Skeletal muscle satellite cell (primary cell): ENCODE results near the gene FCHSD2.

Source experiments
- H3K27me3 ChIP-seq: 2 replicates; pipeline ENCODE4 v1.7.0; 2013; ENCODE audit warnings: low read length; ENCODE audit not compliant: control insufficient read depth, insufficient read depth
- H3K36me3 ChIP-seq: 2 replicates; pipeline ENCODE4 v1.7.0; 2013; ENCODE audit warnings: mild to moderate bottlenecking, control low read depth, low read length; ENCODE audit not compliant: insufficient read depth
- H3K4me1 ChIP-seq: 2 replicates; pipeline ENCODE4 v1.7.0; 2013; ENCODE audit warnings: low read length; ENCODE audit not compliant: control insufficient read depth, insufficient read depth
- H3K4me2 ChIP-seq: 2 replicates; pipeline ENCODE4 v1.7.0; 2013; ENCODE audit warnings: mild to moderate bottlenecking, low read length
- H3K4me3 ChIP-seq: 2 replicates; pipeline ENCODE4 v1.7.0; 2013; ENCODE audit warnings: low read length
- H3K9ac ChIP-seq: 2 replicates; pipeline ENCODE4 v1.7.0; 2013; ENCODE audit warnings: mild to moderate bottlenecking, low read depth, low read length, moderate library complexity
- H3K9me3 ChIP-seq: replicated peaks from 2 replicates; pipeline ENCODE4 v1.7.0; 2013; ENCODE audit warnings: mild to moderate bottlenecking, control low read depth, low read length

FCHSD2 gene

GRCh38 chr11:72971192-72971967 is 170.7 kb downstream of the FCHSD2 start:
- Histone ChIP-seq H3K36me3 (no peaks in the 10 kb centered on the region), H3K9ac (no peak overlapping the region), H3K4me3 (no peak overlapping the region), H3K27me3 (no peaks in the 10 kb centered on the region), H3K4me2 (no peak overlapping the region), H3K4me1 (peaks cover 69% of the 10 kb centered on the region), H3K9me3 (no peaks in the 10 kb centered on the region)

- Histone ChIP-seq H3K9ac (peak overlapping the region; percentile 58), H3K27me3 (no peaks in the 10 kb centered on the region), H3K4me1 (peaks cover 64% of the 10 kb centered on the region), H3K9me3 (no peaks in the 10 kb centered on the region), H3K4me3 (no peak overlapping the region), H3K36me3 (no peaks in the 10 kb centered on the region), H3K4me2 (peak overlapping the region; percentile 27)
These were observed 171.5 kb downstream of the FCHSD2 start for GRCh38 chr11:72970557-72971118.

- Histone ChIP-seq H3K4me2 (peak overlapping the region; percentile 27), H3K36me3 (no peaks in the 10 kb centered on the region), H3K9ac (peak overlapping the region; percentile 58), H3K27me3 (no peaks in the 10 kb centered on the region), H3K4me1 (peaks cover 57% of the 10 kb centered on the region), H3K4me3 (no peak overlapping the region), H3K9me3 (no peaks in the 10 kb centered on the region)
These were observed 172.2 kb downstream of the FCHSD2 start for GRCh38 chr11:72969894-72970335.

- Histone ChIP-seq H3K9me3 (no peaks in the 10 kb centered on the region), H3K4me3 (no peak overlapping the region)
These were observed 173.7 kb downstream of the FCHSD2 start for GRCh38 chr11:72968390-72968789.

GRCh38 chr11:72965672-72966071 is 176.4 kb downstream of the FCHSD2 start:
- Histone ChIP-seq H3K36me3 (no peaks in the 10 kb centered on the region), H3K27me3 (no peaks in the 10 kb centered on the region), H3K4me2 (no peak overlapping the region), H3K9me3 (no peaks in the 10 kb centered on the region), H3K4me1 (peaks cover 18% of the 10 kb centered on the region), H3K9ac (no peak overlapping the region), H3K4me3 (no peak overlapping the region)

More at GRCh38 chr11:72968390-72968789, 173.7 kb downstream of the FCHSD2 start:
- H3K4me1 ChIP-seq: peaks cover 42% of the 10 kb centered on the region
- no peaks in the 10 kb centered on the region for H3K36me3 ChIP-seq
- no peak overlapping the region for H3K4me2 ChIP-seq
- no peaks in the 10 kb centered on the region for H3K27me3 ChIP-seq
- H3K9ac ChIP-seq: no peak overlapping the region

- Histone ChIP-seq H3K4me1 (no peaks in the 10 kb centered on the region), H3K4me3 (no peak overlapping the region), H3K27me3 (no peaks in the 10 kb centered on the region), H3K9me3 (no peaks in the 10 kb centered on the region), H3K36me3 (no peaks in the 10 kb centered on the region), H3K4me2 (no peak overlapping the region), H3K9ac (no peak overlapping the region)
These were observed 179.4 kb downstream of the FCHSD2 start for GRCh38 chr11:72962717-72963116.

GRCh38 chr11:72962084-72962483 is 180.0 kb downstream of the FCHSD2 start:
- Histone ChIP-seq H3K9ac (no peak overlapping the region), H3K36me3 (no peaks in the 10 kb centered on the region), H3K4me1 (no peaks in the 10 kb centered on the region), H3K4me3 (no peak overlapping the region), H3K27me3 (no peaks in the 10 kb centered on the region), H3K4me2 (no peak overlapping the region), H3K9me3 (no peaks in the 10 kb centered on the region)

GRCh38 chr11:72959998-72960731 is 182.0 kb downstream of the FCHSD2 start:
- Histone ChIP-seq H3K9me3 (no peaks in the 10 kb centered on the region), H3K9ac (no peak overlapping the region), H3K4me2 (no peak overlapping the region), H3K36me3 (no peaks in the 10 kb centered on the region), H3K27me3 (no peaks in the 10 kb centered on the region), H3K4me3 (no peak overlapping the region), H3K4me1 (no peaks in the 10 kb centered on the region)

GRCh38 chr11:72958791-72959190 is 183.3 kb downstream of the FCHSD2 start:
- Histone ChIP-seq H3K4me1 (no peaks in the 10 kb centered on the region), H3K4me2 (no peak overlapping the region), H3K36me3 (no peaks in the 10 kb centered on the region), H3K4me3 (no peak overlapping the region), H3K27me3 (no peaks in the 10 kb centered on the region), H3K9ac (no peak overlapping the region), H3K9me3 (no peaks in the 10 kb centered on the region)

GRCh38 chr11:72955466-72955865 is 186.7 kb downstream of the FCHSD2 start:
- Histone ChIP-seq H3K4me1 (peaks cover 4% of the 10 kb centered on the region), H3K4me2 (no peak overlapping the region), H3K9me3 (no peaks in the 10 kb centered on the region), H3K27me3 (no peaks in the 10 kb centered on the region), H3K9ac (no peak overlapping the region), H3K36me3 (no peaks in the 10 kb centered on the region), H3K4me3 (no peak overlapping the region)

- Histone ChIP-seq H3K36me3 (no peaks in the 10 kb centered on the region), H3K4me3 (no peak overlapping the region), H3K9ac (no peak overlapping the region), H3K4me1 (peaks cover 4% of the 10 kb centered on the region), H3K27me3 (no peaks in the 10 kb centered on the region), H3K9me3 (no peaks in the 10 kb centered on the region), H3K4me2 (no peak overlapping the region)
These were observed 187.3 kb downstream of the FCHSD2 start for GRCh38 chr11:72954860-72955259.
